Stimulated activated CD4-positive, alpha-beta T cell treated with anti-CD3 and anti-CD28 coated beads, TNF-alpha, amount 100 ng/mL, for 48 hours (primary cell): Measurements from ENCODE around the gene MMP2.

ENCODE experiments used
- DNase-seq, 3 donors: peaks; one replicate each; pipeline ENCODE4 v3.0.0-alpha.2; 2020; ENCODE audit warnings: low read depth in 3 of 3

The MMP2 gene

GRCh38 chr16:55513616-55514015 lies 34.6 kb downstream of the MMP2 start:
- DNase-seq = no peak

- no peak for DNase-seq
Measured at GRCh38 chr16:55515111-55515510, 36.1 kb downstream of the MMP2 start.

- no peak for DNase-seq
Measured at GRCh38 chr16:55521792-55522191, 42.8 kb downstream of the MMP2 start.

- no peak for DNase-seq
Measured at GRCh38 chr16:55526441-55526840, 47.4 kb downstream of the MMP2 start.

- no peak for DNase-seq
Measured at GRCh38 chr16:55527885-55528284, 48.9 kb downstream of the MMP2 start.

- DNase-seq = no peak
Measured at GRCh38 chr16:55529018-55529417, 50.0 kb downstream of the MMP2 start.

- DNase-seq = no peak
Measured at GRCh38 chr16:55530316-55530856, 51.4 kb downstream of the MMP2 start.

- DNase-seq = no peak
Measured at GRCh38 chr16:55532227-55532626, 53.2 kb downstream of the MMP2 start.

GRCh38 chr16:55534756-55535155 lies 55.8 kb downstream of the MMP2 start:
- DNase-seq = no peak

GRCh38 chr16:55539049-55539448 lies 60.1 kb downstream of the MMP2 start:
- no peak for DNase-seq

- no peak for DNase-seq
Measured at GRCh38 chr16:55539488-55539887, 60.5 kb downstream of the MMP2 start.

GRCh38 chr16:55540221-55540620 lies 61.2 kb downstream of the MMP2 start:
- DNase-seq = no peak

- no peak for DNase-seq
Measured at GRCh38 chr16:55542459-55543082, 63.6 kb downstream of the MMP2 start.

GRCh38 chr16:55543472-55543871 lies 64.5 kb downstream of the MMP2 start:
- DNase-seq = no peak

- DNase-seq = no peak
Measured at GRCh38 chr16:55552621-55553020, 73.6 kb downstream of the MMP2 start.

- DNase-seq = no peak
Measured at GRCh38 chr16:55555436-55555835, 76.4 kb downstream of the MMP2 start.
